Stimulated activated CD8-positive, alpha-beta memory T cell treated with anti-CD3 and anti-CD28 coated beads, Interleukin-4, amount 100 ng/mL, for 24 hours (primary cell): ENCODE data around the gene MARK4.

ENCODE experiments used
- DNase-seq: peaks from one replicate; pipeline ENCODE4 v3.0.0-alpha.2; 2020; ENCODE audit warnings: low read depth

The MARK4 gene

GRCh38 chr19:45340899-45341453 is 89.9 kb downstream of the MARK4 start:
- DNase-seq, result no peak

DNA sequence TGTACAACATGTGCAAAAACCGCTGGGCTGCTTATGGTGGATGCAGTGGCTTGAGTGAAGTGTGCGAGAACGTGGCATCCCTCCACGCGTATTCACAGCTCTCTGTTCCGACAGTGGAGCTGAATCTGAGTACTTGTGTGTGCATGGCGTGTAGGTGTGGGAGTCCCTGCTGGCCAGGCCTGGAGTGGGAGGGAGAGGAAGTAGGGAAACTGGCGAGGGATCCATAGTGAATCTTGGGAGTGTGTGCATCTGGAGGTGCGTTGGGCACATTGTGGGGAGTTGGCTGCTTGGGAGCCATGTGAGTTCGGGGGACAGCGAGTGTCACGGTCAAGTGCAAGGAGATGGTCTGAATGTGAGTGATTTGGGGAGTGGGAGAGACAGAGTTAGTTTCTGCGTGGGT is 91.8 kb downstream of the MARK4 start:
- no peak for DNase-seq

DNA sequence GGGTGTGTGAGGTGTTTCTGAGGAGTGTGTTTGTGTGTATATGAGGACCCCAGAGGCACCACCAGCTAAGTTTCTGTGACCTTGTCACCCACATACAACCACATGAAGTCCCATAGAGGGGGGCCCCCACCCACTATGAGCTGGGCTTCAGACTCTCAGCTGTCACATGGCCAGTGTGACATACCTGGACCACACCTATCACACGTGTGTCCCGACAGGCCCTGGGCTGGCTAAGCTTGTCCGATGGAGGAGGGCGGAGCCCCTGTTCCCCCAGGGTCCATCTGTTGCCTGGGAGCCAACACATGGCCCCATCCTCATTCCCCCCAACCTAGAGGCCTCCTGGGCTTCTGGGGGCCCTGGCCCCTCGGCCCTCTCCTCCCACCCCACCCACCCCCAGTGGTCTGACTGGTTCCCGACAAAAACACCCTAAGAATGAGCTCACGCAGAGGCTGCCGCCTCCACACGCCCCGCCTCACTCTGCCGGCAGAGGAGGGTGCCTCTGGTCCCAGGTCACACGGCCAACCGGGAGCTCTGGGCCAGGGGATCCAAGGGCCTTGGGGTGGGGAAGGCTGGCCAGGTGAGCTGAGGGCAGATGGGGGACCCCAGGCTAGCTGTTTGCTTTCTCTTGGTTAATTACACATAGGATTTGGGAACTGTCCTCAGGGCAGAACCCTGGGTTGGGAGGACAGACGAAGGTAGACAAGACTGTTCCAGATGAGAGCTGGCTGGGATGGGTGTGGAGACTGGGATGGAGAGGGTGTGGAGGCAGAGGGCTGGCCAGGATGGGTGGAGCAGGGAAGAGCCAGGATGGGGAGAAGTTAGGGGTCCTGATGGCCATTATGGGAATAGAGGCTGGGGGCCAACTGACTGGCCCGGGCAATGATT is 93.8 kb downstream of the MARK4 start:
- DNase-seq, result no peak

GRCh38 chr19:45345506-45345860 is 94.4 kb downstream of the MARK4 start:
- no peak for DNase-seq

DNA sequence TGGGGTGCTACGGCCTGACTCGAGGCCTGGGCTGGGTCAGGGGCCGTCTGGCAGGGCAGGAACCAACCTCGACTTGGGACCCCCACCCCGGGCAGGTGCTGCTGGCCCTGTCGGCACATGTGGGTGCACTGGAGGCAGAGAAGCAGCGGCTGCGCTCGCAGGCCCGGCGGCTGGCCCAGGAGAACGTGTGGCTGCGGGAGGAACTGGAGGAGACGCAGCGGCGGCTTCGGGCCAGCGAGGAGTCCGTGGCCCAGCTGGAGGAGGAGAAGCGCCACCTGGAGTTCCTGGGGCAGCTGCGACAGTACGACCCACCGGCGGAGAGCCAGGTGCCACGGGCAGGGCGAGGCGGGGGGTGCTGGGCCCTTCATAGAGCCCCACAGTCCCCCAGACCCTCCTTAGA is 95.4 kb downstream of the MARK4 start:
- DNase-seq, result no peak

DNA sequence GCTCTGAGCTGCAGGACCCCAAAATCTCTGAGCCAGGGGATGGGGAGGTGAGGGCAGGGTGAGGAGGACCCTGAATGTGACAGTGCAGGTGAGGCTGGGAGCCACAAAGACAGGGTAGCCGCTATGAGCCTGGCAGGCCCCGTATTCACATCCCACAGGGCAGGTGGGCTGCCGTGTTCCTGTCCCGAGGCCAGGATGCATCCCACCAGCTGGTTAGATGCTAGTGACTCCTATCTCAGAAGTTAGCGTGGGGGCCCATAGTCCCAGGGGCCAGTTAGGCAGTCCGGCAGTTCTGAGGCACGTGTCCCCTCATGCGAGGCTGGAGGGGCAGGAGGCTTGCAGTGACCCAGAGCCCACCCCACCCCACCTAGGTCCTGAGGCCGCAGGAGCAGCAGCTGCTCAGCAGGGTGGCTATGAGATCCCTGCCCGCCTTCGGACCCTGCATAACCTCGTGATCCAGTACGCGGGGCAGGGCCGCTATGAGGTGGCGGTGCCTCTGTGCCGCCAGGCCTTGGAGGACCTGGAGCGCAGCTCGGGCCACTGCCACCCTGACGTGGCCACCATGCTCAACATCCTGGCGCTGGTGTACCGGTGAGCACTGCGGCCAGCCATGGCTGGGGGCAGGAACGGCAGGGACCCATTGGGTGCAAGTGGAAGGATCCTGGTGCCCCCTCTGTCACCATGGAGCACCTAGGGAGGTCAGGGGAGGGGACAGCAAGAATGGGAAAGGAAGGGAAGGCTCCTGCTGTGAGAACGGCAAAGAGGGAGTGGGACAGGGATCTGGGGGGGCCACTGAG is 96.7 kb downstream of the MARK4 start:
- DNase-seq, result no peak

DNA sequence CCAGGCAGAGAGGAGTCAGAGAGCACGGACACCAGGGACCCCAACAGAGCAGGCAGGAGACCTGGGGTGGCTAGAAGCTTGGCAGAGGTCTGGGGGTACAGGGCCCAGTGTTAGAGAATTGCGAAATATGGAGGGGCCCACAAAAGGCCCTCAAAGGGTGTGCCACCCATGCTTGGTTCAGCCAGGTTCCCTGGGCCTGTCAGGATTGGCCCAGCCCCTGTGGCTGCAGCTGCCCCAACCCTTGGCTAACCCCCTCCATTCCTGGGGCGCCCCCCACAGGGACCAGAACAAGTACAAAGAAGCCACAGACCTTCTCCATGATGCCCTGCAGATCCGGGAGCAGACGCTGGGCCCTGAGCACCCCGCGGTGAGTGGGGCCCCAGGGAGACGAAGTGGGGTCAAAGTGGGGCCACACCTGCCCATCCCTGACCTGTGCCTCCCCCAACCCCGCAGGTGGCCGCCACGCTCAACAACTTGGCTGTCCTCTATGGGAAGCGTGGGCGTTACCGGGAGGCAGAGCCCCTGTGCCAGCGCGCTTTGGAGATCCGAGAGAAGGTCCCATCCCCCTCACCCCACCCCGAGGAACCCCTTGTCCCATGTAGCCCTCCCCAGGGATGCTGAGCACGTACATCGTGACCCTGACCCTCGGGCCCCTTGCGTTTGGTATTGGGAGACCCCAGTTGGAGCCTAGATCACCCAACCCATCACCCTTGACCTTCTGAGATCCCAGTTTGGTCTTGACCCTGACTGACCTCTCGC is 97.5 kb downstream of the MARK4 start:
- no peak for DNase-seq

GRCh38 chr19:45349126-45349415 is 98.0 kb downstream of the MARK4 start:
- no peak for DNase-seq

DNA sequence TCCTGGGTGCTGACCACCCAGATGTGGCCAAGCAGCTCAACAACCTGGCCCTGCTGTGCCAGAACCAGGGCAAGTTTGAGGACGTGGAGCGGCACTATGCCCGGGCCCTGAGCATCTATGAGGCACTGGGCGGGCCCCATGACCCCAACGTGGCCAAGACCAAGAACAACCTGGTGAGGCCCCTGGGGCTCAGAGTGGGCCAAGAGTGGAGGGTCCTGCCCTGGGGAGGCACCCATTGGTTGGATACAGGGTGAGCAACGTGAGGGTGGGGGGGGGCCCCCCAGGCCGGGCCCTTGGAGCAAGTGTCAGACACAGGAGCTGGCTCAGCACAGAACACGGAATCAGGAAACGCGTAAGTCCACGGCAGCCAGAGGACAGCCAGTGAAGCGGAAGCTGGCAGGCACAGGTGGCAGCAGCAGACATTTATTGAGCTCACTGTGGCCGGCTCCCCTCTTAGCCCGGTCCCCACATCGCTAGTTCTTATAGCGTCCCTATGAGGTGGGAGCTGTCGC is 98.4 kb downstream of the MARK4 start:
- DNase-seq, result no peak

GRCh38 chr19:45350477-45351058 is 99.5 kb downstream of the MARK4 start:
- no peak for DNase-seq

GRCh38 chr19:45351401-45351952 is 100.4 kb downstream of the MARK4 start:
- DNase-seq, result no peak

DNA sequence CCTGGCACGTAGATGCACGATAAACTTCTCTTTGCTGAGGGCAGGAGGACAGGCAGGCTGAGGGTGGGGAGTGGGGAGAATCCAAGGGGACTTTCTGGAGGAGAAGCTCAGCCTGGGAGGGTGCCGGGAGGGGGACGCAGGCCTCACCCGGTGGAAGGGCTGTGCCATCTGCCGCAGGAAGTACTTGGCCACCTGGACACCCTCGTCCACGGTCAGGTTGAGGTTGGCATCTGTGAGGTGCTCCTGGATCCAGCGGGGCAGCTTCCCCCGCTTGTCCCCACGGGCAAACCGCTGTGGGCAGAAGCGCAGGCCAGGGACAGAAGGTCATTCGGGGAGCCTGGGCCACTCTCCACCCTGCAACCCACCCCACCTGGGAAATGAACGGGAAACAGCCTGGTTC is 101.0 kb downstream of the MARK4 start:
- DNase-seq, result no peak

- DNase-seq, result no peak
Measured at GRCh38 chr19:45352471-45352870, 101.4 kb downstream of the MARK4 start.

- no peak for DNase-seq
Measured at GRCh38 chr19:45352914-45353796, 102.1 kb downstream of the MARK4 start.

DNA sequence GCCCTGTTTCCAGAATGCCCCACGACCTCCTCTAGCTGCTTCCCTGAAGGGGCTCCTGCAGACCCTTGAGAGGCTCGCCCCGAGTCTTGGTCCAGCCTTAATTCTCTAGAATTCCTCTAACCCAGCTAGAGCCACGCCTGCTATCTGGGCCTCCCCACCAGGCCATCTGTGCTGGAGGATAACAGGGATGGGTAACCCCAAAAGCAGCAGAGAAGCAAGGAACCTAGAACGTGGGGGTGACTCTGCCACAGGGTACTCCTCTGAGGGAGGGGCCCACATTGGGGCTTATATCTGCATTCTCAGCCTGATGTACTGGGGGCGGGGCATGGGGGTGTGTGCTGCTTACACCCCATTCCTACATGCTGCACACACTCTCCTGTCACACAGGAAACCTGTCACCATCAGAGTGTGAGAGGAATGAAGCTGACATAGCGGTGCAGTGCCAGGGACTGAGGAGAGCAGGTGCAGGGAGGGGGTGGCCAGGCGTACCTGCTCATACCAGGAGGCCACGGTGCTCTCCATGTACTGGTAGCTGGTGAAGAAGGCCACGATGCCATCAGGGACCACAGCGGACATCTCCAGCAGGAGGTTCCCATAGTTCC is 103.3 kb downstream of the MARK4 start:
- no peak for DNase-seq
